SW 1271 (cell line): ENCODE data around the gene NTM.

Experiments used
- DNase-seq, 2 experiments: peaks; one replicate each; lab custom pipeline; 2025; lab: John Stamatoyannopoulos, UW

Gene NTM

GRCh38 chr11:132158091-132158490 is 787.7 kb downstream of the NTM start:
- no peak for DNase-seq

GRCh38 chr11:132158696-132159095 is 788.3 kb downstream of the NTM start:
- DNase-seq: no peak

GRCh38 chr11:132161403-132162078 is 791.1 kb downstream of the NTM start:
- DNase-seq: no peak

- no peak for DNase-seq
Measured at GRCh38 chr11:132168344-132168981, 798.0 kb downstream of the NTM start.

- DNase-seq: no peak
Measured at GRCh38 chr11:132171031-132171430, 800.6 kb downstream of the NTM start.

GRCh38 chr11:132174362-132175255 is 804.2 kb downstream of the NTM start:
- DNase-seq: no peak

GRCh38 chr11:132177106-132177505 is 806.7 kb downstream of the NTM start:
- no peak for DNase-seq

GRCh38 chr11:132184079-132184478 is 813.7 kb downstream of the NTM start:
- DNase-seq: no peak

GRCh38 chr11:132185726-132186592 is 815.5 kb downstream of the NTM start:
- no peak for DNase-seq

GRCh38 chr11:132186699-132187098 is 816.3 kb downstream of the NTM start:
- no peak for DNase-seq

- no peak for DNase-seq
Measured at GRCh38 chr11:132187386-132187785, 817.0 kb downstream of the NTM start.

GRCh38 chr11:132187814-132188213 is 817.4 kb downstream of the NTM start:
- DNase-seq: no peak

GRCh38 chr11:132196928-132197327 is 826.5 kb downstream of the NTM start:
- DNase-seq: no peak

GRCh38 chr11:132200353-132200936 is 830.0 kb downstream of the NTM start:
- DNase-seq: no peak

- DNase-seq: no peak
Measured at GRCh38 chr11:132202621-132203020, 832.2 kb downstream of the NTM start.

- no peak for DNase-seq
Measured at GRCh38 chr11:132205006-132205405, 834.6 kb downstream of the NTM start.

GRCh38 chr11:132205496-132205895 is 835.1 kb downstream of the NTM start:
- no peak for DNase-seq

- no peak for DNase-seq
Measured at GRCh38 chr11:132206993-132207392, 836.6 kb downstream of the NTM start.

- DNase-seq: no peak
Measured at GRCh38 chr11:132208477-132209055, 838.2 kb downstream of the NTM start.

- DNase-seq: no peak
Measured at GRCh38 chr11:132211479-132211878, 841.1 kb downstream of the NTM start.

- DNase-seq: no peak
Measured at GRCh38 chr11:132217856-132218255, 847.4 kb downstream of the NTM start.
